Measurements from ENCODE around the gene CARMIL1. TPM values are rescaled to one million over a fixed set of nuclear protein-coding genes. Genes with fewer than 3 reads are reported as not detected.
A peak's percentile ranks its signal among the peaks of the same experiment; 100 is the strongest.

CARMIL1 gene
- total and polyA plus RNA-seq, 8 donors, result 5.9 to 9.4 (median 7.8) TPM

- no peak for ATAC-seq
- WGBS, 2 donors, result 61 to 64% methylated on average over 5 of the region's 5 CpGs
- intact Hi-C loops (cut with DNase I), result no loop called here
- no peak for FAIRE-seq
- Histone ChIP-seq H3K4me3 (no peak overlapping the region), H3K4me1 (peaks cover 0 to 4% (median 0%) of the 10 kb centered on the region in 3 donors), H3K27me3 (no peaks in the 10 kb centered on the region), H3K9me3 (no peaks in the 10 kb centered on the region), H3K36me3 (no peaks in the 10 kb centered on the region), H3K27ac (no peak overlapping the region)
- DNase-seq, result no peak
- TF ChIP-seq CTCF (IDR thresholded peaks at IDR 0.05), result no peak
Observed at GRCh38 chr6:25384967-25385366, 105.8 kb downstream of the CARMIL1 start.

- no peak overlapping the region for H3K27ac ChIP-seq
- no peak overlapping the region for H3K4me3 ChIP-seq
- H3K36me3 ChIP-seq, result no peaks in the 10 kb centered on the region
- intact Hi-C loops (cut with DNase I), result no loop called here
- no peaks in the 10 kb centered on the region for H3K27me3 ChIP-seq
- ATAC-seq (no peak), FAIRE-seq (no peak), DNase-seq (no peak)
- no peaks in the 10 kb centered on the region for H3K4me1 ChIP-seq
- no peaks in the 10 kb centered on the region for H3K9me3 ChIP-seq
- no peak for TF ChIP-seq CTCF (IDR thresholded peaks at IDR 0.05)
- WGBS, 2 donors, result 93% methylated on average over 2 of the region's 2 CpGs
Observed at GRCh38 chr6:25387483-25387882, 108.3 kb downstream of the CARMIL1 start.

GRCh38 chr6:25387911-25388310, 108.7 kb downstream of the CARMIL1 start:
- FAIRE-seq (no peak), DNase-seq (no peak), ATAC-seq (no peak)
- no peaks in the 10 kb centered on the region for H3K4me1 ChIP-seq
- H3K9me3 ChIP-seq, result no peaks in the 10 kb centered on the region
- TF ChIP-seq CTCF (IDR thresholded peaks at IDR 0.05), result no peak
- no peak overlapping the region for H3K4me3 ChIP-seq
- intact Hi-C loops (cut with DNase I), result no loop called here
- 65 to 72% methylated on average over 2 of the region's 2 CpGs for WGBS, 2 donors
- H3K27me3 ChIP-seq, result no peaks in the 10 kb centered on the region
- H3K27ac ChIP-seq, result no peak overlapping the region
- H3K36me3 ChIP-seq, result no peaks in the 10 kb centered on the region

GRCh38 chr6:25388776-25389175, 109.6 kb downstream of the CARMIL1 start:
- DNase-seq, result no peak
- intact Hi-C loops (cut with DNase I), result no loop called here
- FAIRE-seq, result no peak
- H3K36me3 ChIP-seq, result no peaks in the 10 kb centered on the region
- 97 to 98% methylated on average over 3 of the region's 3 CpGs for WGBS, 2 donors
- no peak overlapping the region for H3K27ac ChIP-seq
- no peaks in the 10 kb centered on the region for H3K9me3 ChIP-seq
- no peak for ATAC-seq
- no peaks in the 10 kb centered on the region for H3K4me1 ChIP-seq
- no peaks in the 10 kb centered on the region for H3K27me3 ChIP-seq
- H3K4me3 ChIP-seq, result no peak overlapping the region
- no peak for TF ChIP-seq CTCF (IDR thresholded peaks at IDR 0.05)

- ATAC-seq (peak in 2 of 4 donors; percentile 33 to 82), FAIRE-seq (no peak), DNase-seq (no peak)
- no peaks in the 10 kb centered on the region for H3K4me1 ChIP-seq
- H3K4me3 ChIP-seq, result no peak overlapping the region
- H3K9me3 ChIP-seq, result no peaks in the 10 kb centered on the region
- intact Hi-C loops (cut with DNase I), result no loop called here
- WGBS, 2 donors, result 86 to 93% methylated on average over 2 of the region's 2 CpGs
- H3K27me3 ChIP-seq, result no peaks in the 10 kb centered on the region
- H3K36me3 ChIP-seq, result no peaks in the 10 kb centered on the region
- no peak for TF ChIP-seq CTCF (IDR thresholded peaks at IDR 0.05)
- no peak overlapping the region for H3K27ac ChIP-seq
Observed at GRCh38 chr6:25389471-25389870, 110.3 kb downstream of the CARMIL1 start.

All from pancreas (tissue), 10 donors.